Sigmoid colon (tissue), 7 donors: ENCODE data around the gene CCDC120. TPM values are rescaled to one million over a fixed set of nuclear protein-coding genes. Genes with fewer than 3 reads are reported as not detected.

ENCODE experiments used
- DNase-seq: peaks from one replicate; pipeline ENCODE4 v3.0.0-alpha.2; 2019
- H3K27ac ChIP-seq, 4 donors: fragments of 200-600 bp; sonication (generic); one replicate each; pipeline ENCODE4 v1.5.1; 2016 to 2019; ENCODE audit warnings: mild to moderate bottlenecking in 1 of 4
- H3K27me3 ChIP-seq, 3 donors: fragments of 200-600 bp; sonication (generic); one replicate each; pipeline ENCODE4 v1.5.1; 2019; ENCODE audit warnings: mild to moderate bottlenecking in 1 of 3
- H3K36me3 ChIP-seq, 4 donors: fragments of 200-600 bp; sonication (generic); one replicate each; pipeline ENCODE4 v1.5.1; 2016 to 2019
- H3K4me1 ChIP-seq, 4 donors: fragments of 200-600 bp; sonication (generic); one replicate each; pipeline ENCODE4 v1.5.1; 2017 to 2019
- H3K4me3 ChIP-seq, 4 donors: fragments of 200-600 bp; sonication (generic); one replicate each; pipeline ENCODE4 v1.5.1; 2017 to 2019; ENCODE audit warnings: mild to moderate bottlenecking in 2 of 4, moderate library complexity in 1 of 4
- H3K9me3 ChIP-seq, 4 donors: fragments of 200-600 bp in 3 of 4; sonication (generic) in 3 of 4; one replicate each; pipeline versions ENCODE4 v1.5.1 to v1.6.1; 2013 to 2019
- CTCF ChIP-seq, 4 experiments: fragments of 450-650 bp in 3 of 4; fragments of 200-600 bp in 1 of 4; IDR thresholded peaks; one replicate each; pipeline ENCODE4 v1.5.1; 2016 to 2019; ENCODE audit warnings: antibody characterized with exemption in 4 of 4, mild to moderate bottlenecking in 3 of 4, moderate library complexity in 2 of 4
- EP300 ChIP-seq, 4 donors: sonication (generic); formaldehyde crosslinking; IDR thresholded peaks; one replicate each; pipeline ENCODE4 v1.6.1; 2017; ENCODE audit warnings: antibody characterized with exemption in 4 of 4
- POLR2A ChIP-seq, 2 donors: fragments of 450-650 bp; IDR thresholded peaks; one replicate each; pipeline ENCODE4 v1.6.1; 2016; ENCODE audit warnings: antibody characterized with exemption in 2 of 2, mild to moderate bottlenecking in 2 of 2, moderate library complexity in 2 of 2
- POLR2AphosphoS5 ChIP-seq, 4 donors: sonication (generic); formaldehyde crosslinking; IDR thresholded peaks; one replicate each; pipeline ENCODE4 v1.6.1; 2017; ENCODE audit warnings: antibody characterized with exemption in 4 of 4
- WGBS, 2 donors: extraction: QIAGEN DNeasy Blood & Tissue Kit; methylation state at CpG; one replicate each; pipeline ENCODE4 v1.1.7; 2013; 5-methylcytosine and 5-hydroxymethylcytosine counted together
- intact Hi-C: fragments of 100-400 bp; cut with DNase I; formaldehyde crosslinking; loops from one replicate; pipeline ENCODE4 v1.15.1; 2023
- polyA plus RNA-seq, 3 donors: library from polyadenylated mRNA; stranded (reverse); fragments of 200-250 nt; gene quantifications; one replicate each; pipeline ENCODE4 v1.2.3, GENCODE V29; 2013
- total RNA-seq, 4 donors: library from RNA; depleted of rRNA; stranded (reverse); fragments of >200 nt; gene quantifications; one replicate each; pipeline ENCODE4 v1.1.0, GENCODE V29; 2016
- donor health status: healthy with polysubstance abuse.
- donor health status: Bipolar disorder and iron deficiency.
- donor health status: healthy.

CCDC120 gene
- 1 to 10 TPM in 3 of 4 donors, under 1 TPM in 1; 0.71 to 3.9 (median 1.3) TPM for total RNA-seq
- polyA plus RNA-seq = 1 to 10 TPM; 4.2 to 7.6 (median 4.2) TPM

- H3K4me1 ChIP-seq = peaks cover 0 to 8% (median 0%) of the 10 kb centered on the region in 4 donors
- no peak within 1 kb of the TSS for H3K4me3 ChIP-seq
- intact Hi-C loops = no loop called here
- H3K36me3 ChIP-seq = no peaks in the 10 kb centered on the region
- H3K9me3 ChIP-seq = no peaks in the 10 kb centered on the region
- peak within 1 kb of the TSS in 1 of 4 donors; percentile 12 for H3K27ac ChIP-seq
- DNase-seq = no peak
- TF ChIP-seq POLR2A (IDR thresholded peaks at IDR 0.05) = no peak
- WGBS, 2 donors = 18 to 60% methylated on average over 5 of the region's 5 CpGs
- no peaks in the 10 kb centered on the region for H3K27me3 ChIP-seq
These were observed at the start of gene CCDC120 for GRCh38 chrX:49058794-49059193. TSS of gene CCDC120 (plus strand) at chrX:49058999. CDS start at chrX:49062042, 3,043 bp downstream.

GRCh38 chrX:49019050-49019449, 39.7 kb upstream of the CCDC120 start:
- intact Hi-C loops = no loop called here

GRCh38 chrX:49019599-49020249, 39.1 kb upstream of the CCDC120 start:
- no peak for DNase-seq
- Histone ChIP-seq H3K27ac (no peak overlapping the region), H3K27me3 (no peaks in the 10 kb centered on the region), H3K9me3 (no peaks in the 10 kb centered on the region), H3K36me3 (no peaks in the 10 kb centered on the region), H3K4me1 (no peaks in the 10 kb centered on the region), H3K4me3 (no peak overlapping the region)
- WGBS, 2 donors = 89 to 91% methylated on average over 7 of the region's 7 CpGs
- intact Hi-C loops = no loop called here
- TF ChIP-seq POLR2A (IDR thresholded peaks at IDR 0.05) (no peak), CTCF (IDR thresholded peaks at IDR 0.05) (no peak), POLR2AphosphoS5 (IDR thresholded peaks at IDR 0.05) (no peak), EP300 (IDR thresholded peaks at IDR 0.05) (no peak)

More at GRCh38 chrX:49019050-49019449, 39.7 kb upstream of the CCDC120 start:
- Histone ChIP-seq H3K36me3 (no peaks in the 10 kb centered on the region), H3K27ac (no peak overlapping the region), H3K9me3 (no peaks in the 10 kb centered on the region), H3K4me3 (no peak overlapping the region), H3K4me1 (no peaks in the 10 kb centered on the region), H3K27me3 (no peaks in the 10 kb centered on the region)
- no peak for DNase-seq
- WGBS, 2 donors = 93 to 95% methylated on average over 2 of the region's 2 CpGs
- no peak for TF ChIP-seq EP300 (IDR thresholded peaks at IDR 0.05)

- TF ChIP-seq POLR2AphosphoS5 (IDR thresholded peaks at IDR 0.05) (peak in 1 of 4 donors; percentile 5), CTCF (IDR thresholded peaks at IDR 0.05) (no peak)
- Histone ChIP-seq H3K4me3 (no peak overlapping the region), H3K27ac (no peak overlapping the region), H3K9me3 (no peaks in the 10 kb centered on the region), H3K4me1 (peaks cover 0 to 15% (median 4%) of the 10 kb centered on the region in 4 donors), H3K27me3 (no peaks in the 10 kb centered on the region), H3K36me3 (peaks cover 8 to 49% (median 10%) of the 10 kb centered on the region in 4 donors)
- no peak for DNase-seq
- WGBS, 2 donors = 33 to 78% methylated on average over 6 of the region's 6 CpGs
- intact Hi-C loops = no loop called here
These were observed 28.9 kb upstream of the CCDC120 start for GRCh38 chrX:49029876-49030275.

GRCh38 chrX:49030283-49030682, 28.5 kb upstream of the CCDC120 start:
- no peak overlapping the region for H3K27ac ChIP-seq
- no peak overlapping the region for H3K4me3 ChIP-seq
- intact Hi-C loops = no loop called here
- no peak for TF ChIP-seq POLR2A (IDR thresholded peaks at IDR 0.05)
- TF ChIP-seq EP300 (IDR thresholded peaks at IDR 0.05) = no peak
- no peak for TF ChIP-seq CTCF (IDR thresholded peaks at IDR 0.05)
- no peak for TF ChIP-seq POLR2AphosphoS5 (IDR thresholded peaks at IDR 0.05)
- H3K27me3 ChIP-seq = no peaks in the 10 kb centered on the region
- H3K9me3 ChIP-seq = no peaks in the 10 kb centered on the region
- WGBS, 2 donors = 69 to 75% methylated on average over 6 of the region's 6 CpGs
- peaks cover 8 to 49% (median 10%) of the 10 kb centered on the region in 4 donors for H3K36me3 ChIP-seq
- H3K4me1 ChIP-seq = peaks cover 0 to 15% (median 4%) of the 10 kb centered on the region in 4 donors
- DNase-seq = no peak
